Peyer's patch (tissue), 4 donors: ENCODE results near the gene MYH16. TPM values are rescaled to one million over a fixed set of nuclear protein-coding genes. Genes with fewer than 3 reads are reported as not detected.
"Not testable (repeated sequence)": the region's sequence is repeated elsewhere in the genome, so short reads cannot be mapped to it uniquely, and the experiment has no call there.

ENCODE experiments used
- DNase-seq, 3 donors: peaks; one replicate each; pipeline ENCODE4 v3.0.0-alpha.2; 2017 to 2019
- H3K27ac ChIP-seq, 4 donors: fragments of 200-600 bp; sonication (generic); one replicate each; pipeline ENCODE4 v1.5.1; 2016 to 2019
- H3K27me3 ChIP-seq, 2 donors: fragments of 200-600 bp; sonication (generic); one replicate each; pipeline ENCODE4 v1.5.1; 2019
- H3K36me3 ChIP-seq, 3 donors: fragments of 200-600 bp; sonication (generic); one replicate each; pipeline ENCODE4 v1.5.1; 2016 to 2019
- H3K4me1 ChIP-seq, 4 donors: fragments of 200-600 bp; sonication (generic); one replicate each; pipeline ENCODE4 v1.5.1; 2016 to 2019
- H3K4me3 ChIP-seq, 4 donors: fragments of 200-600 bp; sonication (generic); 1 replicate in 3 of 4; 2 replicates in 1 of 4; pipeline ENCODE4 v1.5.1; 2016 to 2019; ENCODE audit warnings: mild to moderate bottlenecking in 1 of 4
- H3K9me3 ChIP-seq, 4 donors: fragments of 200-600 bp; sonication (generic); one replicate each; pipeline ENCODE4 v1.5.1; 2016 to 2019; ENCODE audit warnings: mild to moderate bottlenecking in 1 of 4
- CTCF ChIP-seq, 6 experiments: fragments of 450-650 bp in 4 of 6; fragments of 200-600 bp in 2 of 6; sonication (generic) in 1 of 6; IDR thresholded peaks; one replicate each; pipeline ENCODE4 v1.5.1; 2017 to 2019; ENCODE audit warnings: antibody characterized with exemption in 6 of 6, mild to moderate bottlenecking in 3 of 6, moderate library complexity in 1 of 6
- POLR2A ChIP-seq, 2 donors: fragments of 450-650 bp; IDR thresholded peaks; one replicate each; pipeline ENCODE4 v1.5.1; 2017; ENCODE audit warnings: antibody characterized with exemption in 2 of 2, mild to moderate bottlenecking in 2 of 2, moderate library complexity in 2 of 2
- total RNA-seq, 4 donors: library from RNA; depleted of rRNA; stranded (reverse); fragments of >200 nt; gene quantifications; one replicate each; pipeline ENCODE4 v1.1.0, GENCODE V29; 2016

The MYH16 gene
- total RNA-seq, result not detected

GRCh38 chr7:99272476-99273045 lies at the start of gene MYH16:
TSS of gene MYH16 (plus strand) at chr7:99272839.
- H3K9me3 ChIP-seq, result no peaks in the 10 kb centered on the region
- H3K36me3 ChIP-seq, result no peaks in the 10 kb centered on the region
- H3K27ac ChIP-seq, result no peak within 1 kb of the TSS
- DNase-seq, result no peak
- H3K4me3 ChIP-seq, result no peak within 1 kb of the TSS
- no peak for TF ChIP-seq CTCF (IDR thresholded peaks at IDR 0.05)
- no peak for TF ChIP-seq POLR2A (IDR thresholded peaks at IDR 0.05)
- H3K4me1 ChIP-seq, result no peaks in the 10 kb centered on the region
- H3K27me3 ChIP-seq, result no peaks in the 10 kb centered on the region

DNA sequence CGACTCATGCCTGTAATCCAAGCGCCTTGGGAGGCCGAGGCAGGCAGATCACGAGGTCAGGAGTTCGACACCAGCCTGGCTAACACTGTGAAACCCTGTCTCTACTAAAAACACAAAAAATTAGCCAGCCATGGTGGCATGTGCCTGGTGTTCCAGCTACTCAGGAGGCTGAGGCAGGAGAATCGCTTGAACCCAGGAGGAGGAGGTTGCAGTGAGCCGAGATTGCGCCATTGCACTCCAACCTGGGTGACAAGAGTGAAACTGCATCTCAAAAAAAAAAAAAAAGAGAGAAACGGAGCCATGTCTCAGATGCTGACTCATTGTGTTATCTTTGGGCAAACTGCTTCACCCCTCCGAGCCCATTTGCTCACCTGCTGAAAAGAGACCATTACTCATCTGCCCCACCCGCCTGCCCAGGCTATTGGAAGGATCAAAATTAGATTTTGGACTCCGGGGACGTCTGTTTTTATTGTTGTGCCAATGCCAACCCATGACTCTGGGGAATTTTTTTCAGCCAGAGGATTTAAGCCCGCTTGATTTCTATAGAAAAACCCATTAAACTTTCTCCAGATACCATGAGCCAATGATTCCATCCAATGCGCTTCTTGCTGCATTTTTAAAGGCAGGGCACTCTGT lies 48.3 kb upstream of the MYH16 start:
- not testable (repeated sequence) for H3K36me3 ChIP-seq, H3K9me3 ChIP-seq, H3K27me3 ChIP-seq, H3K4me3 ChIP-seq, H3K27ac ChIP-seq, H3K4me1 ChIP-seq
- DNase-seq, result peak in 2 of 3 donors; percentile 54 to 67

- no peak for DNase-seq
- H3K4me3 ChIP-seq, result no peak overlapping the region
- no peaks in the 10 kb centered on the region for H3K9me3 ChIP-seq
- H3K36me3 ChIP-seq, result no peaks in the 10 kb centered on the region
- TF ChIP-seq CTCF (IDR thresholded peaks at IDR 0.05) (no peak), POLR2A (IDR thresholded peaks at IDR 0.05) (no peak)
- H3K27me3 ChIP-seq, result no peaks in the 10 kb centered on the region
- H3K27ac ChIP-seq, result no peak overlapping the region
- H3K4me1 ChIP-seq, result no peaks in the 10 kb centered on the region
Measured at GRCh38 chr7:99224899-99225265, 47.8 kb upstream of the MYH16 start.

GRCh38 chr7:99229234-99229633 lies 43.4 kb upstream of the MYH16 start:
- Histone ChIP-seq H3K9me3 (no peaks in the 10 kb centered on the region), H3K4me3 (no peak overlapping the region), H3K27ac (no peak overlapping the region), H3K27me3 (no peaks in the 10 kb centered on the region), H3K4me1 (no peaks in the 10 kb centered on the region), H3K36me3 (no peaks in the 10 kb centered on the region)
- no peak for DNase-seq
- TF ChIP-seq CTCF (IDR thresholded peaks at IDR 0.05), result no peak
- TF ChIP-seq POLR2A (IDR thresholded peaks at IDR 0.05), result no peak

DNA sequence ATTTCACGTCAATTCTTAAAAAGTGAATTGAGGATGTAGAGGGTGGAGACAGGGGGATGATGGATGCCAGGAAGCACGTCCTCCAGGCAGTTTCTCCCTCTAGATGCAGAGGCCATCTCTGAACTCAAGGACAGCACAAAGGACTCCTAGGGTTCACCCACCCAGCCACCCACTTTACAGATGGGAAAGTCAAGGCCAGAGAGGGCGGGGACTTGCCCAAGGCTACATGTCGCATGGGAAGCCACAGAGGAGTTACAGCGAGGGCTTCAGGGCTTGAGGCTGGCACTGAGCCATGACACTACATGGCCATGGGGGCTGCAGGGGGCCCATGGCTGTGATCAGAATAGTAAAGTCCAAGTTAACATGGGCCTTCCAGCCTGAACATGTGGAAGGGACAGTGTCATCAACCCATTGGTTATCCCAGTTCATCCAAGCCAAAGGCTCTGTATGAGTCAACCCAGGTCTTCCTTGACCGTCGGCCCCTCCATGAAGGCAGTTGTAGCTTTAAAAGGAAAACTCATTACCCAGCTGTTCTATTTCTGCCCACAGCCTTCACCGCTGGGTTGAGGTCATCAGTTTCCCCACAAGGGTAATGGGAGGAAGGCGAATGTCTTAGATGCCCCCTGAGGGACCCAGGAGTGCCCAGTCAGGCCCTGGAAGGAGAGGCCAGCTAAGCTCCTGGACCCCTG lies 40.4 kb upstream of the MYH16 start:
- Histone ChIP-seq H3K36me3 (no peaks in the 10 kb centered on the region), H3K27me3 (no peaks in the 10 kb centered on the region), H3K27ac (no peak overlapping the region), H3K9me3 (no peaks in the 10 kb centered on the region), H3K4me1 (no peaks in the 10 kb centered on the region), H3K4me3 (no peak overlapping the region)
- no peak for DNase-seq
- no peak for TF ChIP-seq CTCF (IDR thresholded peaks at IDR 0.05)
- no peak for TF ChIP-seq POLR2A (IDR thresholded peaks at IDR 0.05)

DNA sequence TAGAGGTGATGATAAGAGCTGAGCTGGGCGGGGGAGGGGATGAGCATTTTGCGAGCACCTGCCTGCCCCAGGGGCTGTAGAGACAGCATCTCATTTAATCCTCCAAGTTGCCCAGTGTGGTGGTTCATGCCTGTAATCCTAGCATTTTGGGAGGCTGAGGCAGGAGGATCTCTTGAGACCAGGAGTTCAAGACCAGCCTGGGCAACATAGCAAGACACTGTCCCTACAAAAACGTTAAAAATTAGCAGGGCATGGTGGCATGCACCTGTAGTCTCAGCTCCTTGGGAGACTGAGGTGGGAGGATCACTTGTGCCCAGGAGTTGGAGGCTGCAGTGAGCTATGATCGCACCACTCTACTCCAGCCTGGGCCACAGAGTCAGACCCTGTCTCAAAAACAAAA lies 39.7 kb upstream of the MYH16 start:
- H3K36me3 ChIP-seq, H3K4me3 ChIP-seq, H3K4me1 ChIP-seq, H3K27ac ChIP-seq, H3K9me3 ChIP-seq, H3K27me3 ChIP-seq, DNase-seq: not testable (repeated sequence)
